Aorta (tissue), 5 donors: ENCODE data around the gene TSPAN3. TPM values are rescaled to one million over a fixed set of nuclear protein-coding genes. Genes with fewer than 3 reads are reported as not detected.

ENCODE experiments used
- ATAC-seq: fragments of 200-7000 bp; cut with Tn5 transposase; one replicate; pipeline ENCODE4 v1.9.1; 2022; ENCODE audit warnings: moderate library complexity; ENCODE audit not compliant: low FRiP score
- DNase-seq, 2 donors: peaks; one replicate each; pipeline ENCODE4 v3.0.0-alpha.2; 2020
- H3K27ac ChIP-seq, 2 donors: one replicate each; pipeline ENCODE4 v1.5.1; 2013; ENCODE audit warnings: low read length in 2 of 2, mild to moderate bottlenecking in 2 of 2, moderate library complexity in 2 of 2, control low read depth in 1 of 2, inconsistent platforms in 1 of 2, low read depth in 1 of 2
- H3K27me3 ChIP-seq, 2 donors: one replicate each; pipeline ENCODE4 v1.6.1; 2013; ENCODE audit warnings: control low read depth in 1 of 2, low read length in 1 of 2, mild to moderate bottlenecking in 1 of 2, moderate library complexity in 1 of 2; ENCODE audit not compliant: insufficient read depth in 2 of 2, control insufficient read depth in 1 of 2
- H3K36me3 ChIP-seq, 2 donors: one replicate each; pipeline ENCODE4 v1.6.1; 2013; ENCODE audit warnings: control low read depth in 1 of 2, low read length in 1 of 2, mild to moderate bottlenecking in 1 of 2; ENCODE audit not compliant: insufficient read depth in 2 of 2, control insufficient read depth in 1 of 2
- H3K4me1 ChIP-seq, 2 donors: one replicate each; pipeline ENCODE4 v1.6.1; 2013; ENCODE audit warnings: low read length in 2 of 2, control low read depth in 1 of 2, mild to moderate bottlenecking in 1 of 2, moderate library complexity in 1 of 2; ENCODE audit not compliant: insufficient read depth in 2 of 2, control insufficient read depth in 1 of 2
- H3K4me3 ChIP-seq, 2 donors: one replicate each; pipeline ENCODE4 v1.5.1; 2013; ENCODE audit warnings: low read length in 2 of 2, control low read depth in 1 of 2, mild to moderate bottlenecking in 1 of 2
- H3K9me3 ChIP-seq: one replicate; pipeline ENCODE4 v1.6.1; 2013; ENCODE audit warnings: mild to moderate bottlenecking, low read length; ENCODE audit not compliant: control insufficient read depth
- WGBS, 2 donors: extraction: QIAGEN DNeasy Blood & Tissue Kit; methylation state at CpG; one replicate each; pipeline ENCODE4 v1.1.7; 2013; 5-methylcytosine and 5-hydroxymethylcytosine counted together
- intact Hi-C, 2 donors: fragments of 100-400 bp; cut with DNase I; formaldehyde crosslinking; loops; one replicate each; pipeline versions ENCODE4 v1.14.2 to v1.15.0; 2022
- polyA plus RNA-seq, 2 donors: library from polyadenylated mRNA; stranded (reverse); fragments of 200-250 nt; gene quantifications; one replicate each; pipeline ENCODE4 v1.2.3, GENCODE V29; 2013
- total RNA-seq, 2 donors: library from RNA; stranded (reverse); fragmentation: NEBNext Ultra II Directional; extraction: Animal tissue kit (Norgen Biotek cat#: 25700); gene quantifications; one replicate each; pipeline ENCODE4 v1.2.1, GENCODE V29; 2021
- donor health status: healthy with polysubstance abuse.
- donor health status: Bipolar disorder and iron deficiency.
- donor health status: DM: no; HTN: no; CAD: no.
- donor health status: DM: no; HTN: no; CAD: no.
- donor health status: DM: yes; HTN: yes; CAD: no.

Gene TSPAN3
- total and polyA plus RNA-seq, 4 donors, result 106 to 123 (median 114) TPM

- Histone ChIP-seq H3K27ac (no peak overlapping the region), H3K36me3 (no peaks in the 10 kb centered on the region), H3K27me3 (no peaks in the 10 kb centered on the region), H3K9me3 (no peaks in the 10 kb centered on the region), H3K4me1 (no peaks in the 10 kb centered on the region), H3K4me3 (no peak overlapping the region)
- WGBS, 2 donors, result 70 to 80% methylated on average over 7 of the region's 7 CpGs
- ATAC-seq, result no peak
- peak in 1 of 2 donors; percentile 71 for DNase-seq
- intact Hi-C loops, result loop anchor here (2.0 to 5.0 kb wide), 3 partner anchors 80 to 520 kb away; no protein-coding TSS in a partner anchor
These were observed 49.0 kb downstream of the TSPAN3 start for GRCh38 chr15:77021803-77022381.

- Histone ChIP-seq H3K36me3 (no peaks in the 10 kb centered on the region), H3K27me3 (no peaks in the 10 kb centered on the region), H3K4me3 (no peak overlapping the region), H3K9me3 (no peaks in the 10 kb centered on the region), H3K27ac (no peak overlapping the region), H3K4me1 (no peaks in the 10 kb centered on the region)
- DNase-seq, result peak in 1 of 2 donors; percentile 58
- intact Hi-C loops, result loop anchor here (5.0 kb wide), 2 partner anchors 79 to 521 kb away; no protein-coding TSS in a partner anchor
- WGBS, 2 donors, result 80 to 84% methylated on average over 9 of the region's 9 CpGs
- ATAC-seq, result no peak
These were observed 49.8 kb downstream of the TSPAN3 start for GRCh38 chr15:77021088-77021481.

- no peak for DNase-seq
- Histone ChIP-seq H3K27ac (no peak overlapping the region), H3K4me3 (no peak overlapping the region), H3K27me3 (no peaks in the 10 kb centered on the region), H3K9me3 (no peaks in the 10 kb centered on the region), H3K36me3 (no peaks in the 10 kb centered on the region), H3K4me1 (no peaks in the 10 kb centered on the region)
- ATAC-seq, result no peak
- 86 to 90% methylated on average over 6 of the region's 6 CpGs for WGBS, 2 donors
- intact Hi-C loops, result loop anchor here (5.0 kb wide), 2 partner anchors 78 to 522 kb away; no protein-coding TSS in a partner anchor
These were observed 50.4 kb downstream of the TSPAN3 start for GRCh38 chr15:77020348-77021087.

- WGBS, 2 donors, result 59 to 61% methylated on average over 12 of the region's 12 CpGs
- peak in 1 of 2 donors; percentile 64 for DNase-seq
- H3K27me3 ChIP-seq, result no peaks in the 10 kb centered on the region
- H3K27ac ChIP-seq, result no peak overlapping the region
- no peak for ATAC-seq
- H3K36me3 ChIP-seq, result no peaks in the 10 kb centered on the region
- intact Hi-C loops, result loop anchor here (5.0 kb wide), 2 partner anchors 77 to 523 kb away; no protein-coding TSS in a partner anchor
- H3K9me3 ChIP-seq, result no peaks in the 10 kb centered on the region
- no peaks in the 10 kb centered on the region for H3K4me1 ChIP-seq
- no peak overlapping the region for H3K4me3 ChIP-seq
These were observed 51.2 kb downstream of the TSPAN3 start for GRCh38 chr15:77019521-77020331.

GRCh38 chr15:77018796-77019505 is 52.0 kb downstream of the TSPAN3 start:
- intact Hi-C loops, result no loop called here
- 93 to 96% methylated on average over 11 of the region's 11 CpGs for WGBS, 2 donors
- Histone ChIP-seq H3K4me1 (no peaks in the 10 kb centered on the region), H3K4me3 (no peak overlapping the region), H3K9me3 (no peaks in the 10 kb centered on the region), H3K27ac (no peak overlapping the region), H3K27me3 (no peaks in the 10 kb centered on the region), H3K36me3 (no peaks in the 10 kb centered on the region)
- ATAC-seq (no peak), DNase-seq (peak in 1 of 2 donors; percentile 69)

- Histone ChIP-seq H3K4me3 (no peak overlapping the region), H3K27ac (no peak overlapping the region), H3K4me1 (no peaks in the 10 kb centered on the region), H3K9me3 (no peaks in the 10 kb centered on the region), H3K27me3 (no peaks in the 10 kb centered on the region), H3K36me3 (no peaks in the 10 kb centered on the region)
- DNase-seq (peak in 1 of 2 donors; percentile 52), ATAC-seq (no peak)
- intact Hi-C loops, result no loop called here
- WGBS, 2 donors, result 93 to 95% methylated on average over 20 of the region's 20 CpGs
These were observed 52.9 kb downstream of the TSPAN3 start for GRCh38 chr15:77017761-77018720.

GRCh38 chr15:77017091-77017660 is 53.7 kb downstream of the TSPAN3 start:
- H3K4me1 ChIP-seq, result no peaks in the 10 kb centered on the region
- no peak overlapping the region for H3K27ac ChIP-seq
- H3K9me3 ChIP-seq, result no peaks in the 10 kb centered on the region
- intact Hi-C loops, result no loop called here
- ATAC-seq (no peak), DNase-seq (peak in 1 of 2 donors; percentile 52)
- no peaks in the 10 kb centered on the region for H3K36me3 ChIP-seq
- 84 to 86% methylated on average over 7 of the region's 7 CpGs for WGBS, 2 donors
- H3K4me3 ChIP-seq, result no peak overlapping the region
- H3K27me3 ChIP-seq, result no peaks in the 10 kb centered on the region
